HEK293 (cell line): ENCODE data around the gene SLC40A1.

Experiments used
- CTCF ChIA-PET: fragments of 350-600 bp; formaldehyde crosslinking; extraction: SDS; loops from one replicate; lab custom pipeline; 2021; ENCODE audit warnings: antibody characterized with exemption; lab: Yijun Ruan, JAX
- POLR2A ChIA-PET: fragments of 300-600 bp; formaldehyde crosslinking; extraction: SDS; loops from one replicate; lab custom pipeline; 2020; ENCODE audit warnings: antibody characterized with exemption, inconsistent platforms; lab: Yijun Ruan, JAX
- H3K27ac ChIP-seq: fragments of 200-500 bp; sonication (Bioruptor generic); 2 replicates; pipeline ENCODE4 v1.5.1; 2014; ENCODE audit warnings: low read depth, low read length, control low read depth, inconsistent platforms; ENCODE audit errors: extremely low read depth
- H3K36me3 ChIP-seq, 2 experiments: fragments of 200-500 bp in 1 of 2; sonication (Bioruptor generic) in 1 of 2; 1 replicate in 1 of 2; 2 replicates in 1 of 2; pipeline ENCODE4 v1.5.1; 2014 to 2017; ENCODE audit warnings: inconsistent platforms in 2 of 2, low read length in 2 of 2; ENCODE audit not compliant: control insufficient read depth in 2 of 2, insufficient read depth in 1 of 2
- H3K4me1 ChIP-seq: fragments of 200-500 bp; sonication (Bioruptor generic); 2 replicates; pipeline ENCODE4 v1.5.1; 2014; ENCODE audit warnings: mild to moderate bottlenecking, low read length, inconsistent platforms; ENCODE audit not compliant: control insufficient read depth, insufficient read depth
- H3K4me3 ChIP-seq: 2 replicates; pipeline ENCODE4 v1.5.1; 2011; ENCODE audit warnings: low read depth, mild to moderate bottlenecking, control low read depth, low read length, moderate library complexity
- H3K9me3 ChIP-seq: fragments of 200-500 bp; sonication (Bioruptor generic); 2 replicates; pipeline ENCODE4 v1.5.1; 2014; ENCODE audit warnings: low read depth, low read length, inconsistent platforms; ENCODE audit not compliant: control insufficient read depth, insufficient read depth
- BCL11B ChIP-seq: fragments of 450-650 bp; formaldehyde crosslinking; IDR thresholded peaks from 2 replicates; pipeline ENCODE4 v1.5.1; 2016; ENCODE audit warnings: low read depth, missing biosample characterization, missing genetic modification characterization
- KLF16 ChIP-seq: fragments of 450-650 bp; formaldehyde crosslinking; IDR thresholded peaks from 2 replicates; pipeline ENCODE4 v1.5.1; 2017; ENCODE audit warnings: missing biosample characterization, missing genetic modification characterization
- KLF7 ChIP-seq: fragments of 450-650 bp; formaldehyde crosslinking; IDR thresholded peaks from 2 replicates; pipeline ENCODE4 v1.5.1; 2016; ENCODE audit warnings: missing biosample characterization, missing genetic modification characterization, borderline replicate concordance
- REPIN1 ChIP-seq: fragments of 450-650 bp; formaldehyde crosslinking; IDR thresholded peaks from 2 replicates; pipeline ENCODE4 v1.5.1; 2017; ENCODE audit warnings: missing biosample characterization, missing genetic modification characterization, low read depth
- SALL2 ChIP-seq: fragments of 450-650 bp; formaldehyde crosslinking; IDR thresholded peaks from 2 replicates; pipeline ENCODE4 v1.5.0; 2017; ENCODE audit warnings: missing biosample characterization, mild to moderate bottlenecking, missing genetic modification characterization, borderline replicate concordance
- WT1 ChIP-seq: fragments of 450-650 bp; formaldehyde crosslinking; IDR thresholded peaks from 2 replicates; pipeline ENCODE4 v1.5.1; 2016; ENCODE audit warnings: missing biosample characterization, missing genetic modification characterization
- YY1 ChIP-seq: fragments of 450-650 bp; formaldehyde crosslinking; IDR thresholded peaks from 2 replicates; pipeline ENCODE4 v1.5.1; 2018; ENCODE audit warnings: missing biosample characterization, missing genetic modification characterization
- ZBTB20 ChIP-seq: fragments of 450-650 bp; formaldehyde crosslinking; IDR thresholded peaks from 2 replicates; pipeline ENCODE4 v1.5.1; 2016; ENCODE audit warnings: missing biosample characterization, missing genetic modification characterization
- ZBTB44 ChIP-seq: fragments of 450-650 bp; IDR thresholded peaks from 2 replicates; pipeline ENCODE4 v1.5.1; 2018; ENCODE audit warnings: missing biosample characterization, mild to moderate bottlenecking, missing genetic modification characterization
- ZBTB49 ChIP-seq: fragments of 450-650 bp; formaldehyde crosslinking; IDR thresholded peaks from 2 replicates; pipeline ENCODE4 v1.5.1; 2016; ENCODE audit warnings: missing biosample characterization, missing genetic modification characterization, low read depth
- ZIC2 ChIP-seq: fragments of 450-650 bp; formaldehyde crosslinking; IDR thresholded peaks from 2 replicates; pipeline ENCODE4 v1.5.1; 2016; ENCODE audit warnings: missing biosample characterization, missing genetic modification characterization
- ZNF184 ChIP-seq: fragments of 450-650 bp; IDR thresholded peaks from 2 replicates; pipeline ENCODE4 v1.5.1; 2018; ENCODE audit warnings: missing biosample characterization, mild to moderate bottlenecking, missing genetic modification characterization
- ZNF19 ChIP-seq: fragments of 450-650 bp; formaldehyde crosslinking; IDR thresholded peaks from 2 replicates; pipeline ENCODE4; 2016; ENCODE audit warnings: missing biosample characterization, missing genetic modification characterization, low read depth
- ZNF2 ChIP-seq: fragments of 450-650 bp; formaldehyde crosslinking; IDR thresholded peaks from 2 replicates; pipeline ENCODE4 v1.5.1; 2016; ENCODE audit warnings: missing biosample characterization, missing genetic modification characterization
- ZNF211 ChIP-seq: fragments of 450-650 bp; formaldehyde crosslinking; IDR thresholded peaks from 2 replicates; pipeline ENCODE4 v1.5.1; 2016; ENCODE audit warnings: low read depth, missing biosample characterization, missing genetic modification characterization
- ZNF214 ChIP-seq: fragments of 450-650 bp; formaldehyde crosslinking; IDR thresholded peaks from 2 replicates; pipeline ENCODE4 v1.5.1; 2017; ENCODE audit warnings: missing biosample characterization, mild to moderate bottlenecking, missing genetic modification characterization, borderline replicate concordance
- ZNF248 ChIP-seq: fragments of 450-650 bp; formaldehyde crosslinking; IDR thresholded peaks from 2 replicates; pipeline ENCODE4 v1.5.1; 2017; ENCODE audit warnings: missing biosample characterization, missing genetic modification characterization
- ZNF266 ChIP-seq: fragments of 450-650 bp; formaldehyde crosslinking; IDR thresholded peaks from 2 replicates; pipeline ENCODE4 v1.5.1; 2016; ENCODE audit warnings: missing biosample characterization, missing genetic modification characterization, low read depth
- ZNF350 ChIP-seq: fragments of 450-650 bp; formaldehyde crosslinking; IDR thresholded peaks from 2 replicates; pipeline ENCODE4 v1.5.0; 2017; ENCODE audit warnings: missing biosample characterization, mild to moderate bottlenecking, missing genetic modification characterization
- ZNF404 ChIP-seq: fragments of 450-650 bp; formaldehyde crosslinking; IDR thresholded peaks from 2 replicates; pipeline ENCODE4 v1.5.1; 2017; ENCODE audit warnings: missing biosample characterization, missing genetic modification characterization
- ZNF561 ChIP-seq: fragments of 450-650 bp; IDR thresholded peaks from 2 replicates; pipeline ENCODE4 v1.5.1; 2018; ENCODE audit warnings: missing biosample characterization, missing genetic modification characterization, borderline replicate concordance
- ZNF600 ChIP-seq: fragments of 450-650 bp; formaldehyde crosslinking; IDR thresholded peaks from 2 replicates; pipeline ENCODE4 v1.5.1; 2016; ENCODE audit warnings: missing biosample characterization, missing genetic modification characterization
- ZNF621 ChIP-seq: fragments of 450-650 bp; formaldehyde crosslinking; IDR thresholded peaks from 2 replicates; pipeline ENCODE4 v1.5.1; 2017; ENCODE audit warnings: missing biosample characterization, missing genetic modification characterization
- ZNF830 ChIP-seq: fragments of 450-650 bp; IDR thresholded peaks from 2 replicates; pipeline ENCODE4 v1.5.0; 2018; ENCODE audit warnings: missing biosample characterization, missing genetic modification characterization, low read depth, mild to moderate bottlenecking, moderate library complexity

SLC40A1 gene

GRCh38 chr2:189527041-189527750 is 53.4 kb downstream of the SLC40A1 start:
- no peak overlapping the region for H3K27ac ChIP-seq
- CTCF ChIA-PET = no interaction called here
- no peak overlapping the region for H3K4me3 ChIP-seq
- no peaks in the 10 kb centered on the region for H3K4me1 ChIP-seq
- no peaks in the 10 kb centered on the region for H3K36me3 ChIP-seq
- H3K9me3 ChIP-seq = no peaks in the 10 kb centered on the region
- TF ChIP-seq ZNF184 (tag by site-specific recombination) (no peak), ZNF211 (tag by site-specific recombination) (no peak), KLF16 (tag by site-specific recombination) (no peak)
- TF ChIP-seq, all 188 proteins: peak for 0
- POLR2A ChIA-PET = no interaction called here

- Histone ChIP-seq H3K4me1 (no peaks in the 10 kb centered on the region; the same call in 1 of the 2 replicates), H3K9me3 (no peaks in the 10 kb centered on the region), H3K4me3 (no peak overlapping the region), H3K27ac (no peak overlapping the region), H3K36me3 (no peaks in the 10 kb centered on the region)
- TF ChIP-seq ZNF248 (no peak), KLF7 (tag by site-specific recombination) (no peak), YY1 (tag by site-specific recombination) (no peak), BCL11B (tag by site-specific recombination) (no peak), ZNF621 (no peak), WT1 (tag by site-specific recombination) (no peak), ZNF561 (tag by site-specific recombination) (no peak), ZNF404 (no peak), ZNF266 (no peak), ZBTB20 (no peak), ZNF830 (tag by site-specific recombination) (no peak), REPIN1 (tag by site-specific recombination) (no peak)
- ChIA-PET POLR2A (no interaction called here), CTCF (no interaction called here)
Measured at GRCh38 chr2:189526241-189526640, 54.3 kb downstream of the SLC40A1 start.

GRCh38 chr2:189524746-189525145 is 55.8 kb downstream of the SLC40A1 start:
- H3K4me3 ChIP-seq = no peak overlapping the region
- no peaks in the 10 kb centered on the region; the same call in 1 of the 2 replicates for H3K4me1 ChIP-seq
- H3K27ac ChIP-seq = no peak overlapping the region
- H3K36me3 ChIP-seq = no peaks in the 10 kb centered on the region
- CTCF ChIA-PET = no interaction called here
- H3K9me3 ChIP-seq = no peaks in the 10 kb centered on the region
- TF ChIP-seq ZNF214 (tag by site-specific recombination) (no peak), ZNF600 (tag by site-specific recombination) (no peak), ZBTB44 (tag by site-specific recombination) (no peak), ZNF350 (no peak), ZNF19 (tag by site-specific recombination) (no peak), ZBTB49 (no peak), ZNF2 (tag by site-specific recombination) (no peak), ZIC2 (no peak), SALL2 (tag by site-specific recombination) (no peak), ZNF211 (tag by site-specific recombination) (no peak)
- POLR2A ChIA-PET = no interaction called here
